ENCODE data around the gene LITAF.
"Not testable (repeated sequence)": the region's sequence is repeated elsewhere in the genome, so short reads cannot be mapped to it uniquely, and the experiment has no call there.

The LITAF gene

DNA sequence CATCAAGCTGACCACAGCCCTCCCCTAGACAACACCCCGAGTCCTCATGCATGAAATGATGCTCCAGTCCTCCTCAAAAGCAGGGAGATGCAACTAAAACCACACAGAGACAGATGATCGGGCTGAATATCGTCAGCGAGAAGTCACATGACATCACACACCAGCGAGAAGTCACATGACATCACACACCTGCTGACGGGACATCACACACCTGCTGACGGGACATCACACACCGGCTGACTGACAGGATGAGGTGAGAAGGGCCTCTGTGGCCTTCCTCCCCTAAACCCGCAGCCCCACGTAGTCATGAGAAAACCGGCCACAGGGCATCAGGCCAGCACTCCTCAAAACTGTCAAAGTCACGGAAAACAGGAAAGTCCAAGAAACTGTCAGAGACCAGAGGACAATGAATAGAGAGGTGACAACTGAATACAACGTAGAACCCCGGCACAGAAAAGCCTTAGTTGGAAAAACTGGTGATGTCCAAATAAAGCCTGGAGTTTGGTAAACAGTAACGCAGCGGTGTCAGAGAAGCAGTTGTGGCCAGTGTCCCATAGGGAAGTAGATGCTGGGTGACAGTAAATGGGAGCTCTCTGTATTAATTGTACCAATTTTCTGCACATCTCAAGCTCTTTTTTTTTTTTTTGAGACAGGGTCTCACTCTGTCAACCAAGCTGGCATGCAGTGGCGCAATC is 14.3 kb downstream of the LITAF start:
- DNase-seq (ENCODE audit: low read depth), result peak; percentile 19

DNA sequence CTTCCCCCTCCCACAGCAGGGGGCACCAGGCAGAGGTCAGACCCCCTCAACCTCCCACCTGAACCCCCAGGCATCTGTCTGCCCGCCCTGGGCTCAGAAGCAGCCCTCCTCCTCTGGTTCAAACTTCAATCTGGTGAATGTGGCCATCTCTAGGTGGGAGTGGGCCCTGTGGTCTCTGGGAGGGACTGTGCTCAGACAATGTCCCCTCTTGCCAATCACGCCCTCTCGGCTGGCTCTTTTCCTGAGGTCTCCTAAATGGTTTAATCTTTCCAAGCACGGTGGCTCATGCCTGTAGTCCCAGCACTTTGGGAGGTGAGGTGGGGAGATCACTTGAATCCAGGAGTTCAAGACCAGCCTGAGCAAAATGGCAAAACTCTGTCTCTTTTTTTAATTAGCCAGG is 15.2 kb downstream of the LITAF start:
- DNase-seq (ENCODE audit: low read depth), result no peak

DNA sequence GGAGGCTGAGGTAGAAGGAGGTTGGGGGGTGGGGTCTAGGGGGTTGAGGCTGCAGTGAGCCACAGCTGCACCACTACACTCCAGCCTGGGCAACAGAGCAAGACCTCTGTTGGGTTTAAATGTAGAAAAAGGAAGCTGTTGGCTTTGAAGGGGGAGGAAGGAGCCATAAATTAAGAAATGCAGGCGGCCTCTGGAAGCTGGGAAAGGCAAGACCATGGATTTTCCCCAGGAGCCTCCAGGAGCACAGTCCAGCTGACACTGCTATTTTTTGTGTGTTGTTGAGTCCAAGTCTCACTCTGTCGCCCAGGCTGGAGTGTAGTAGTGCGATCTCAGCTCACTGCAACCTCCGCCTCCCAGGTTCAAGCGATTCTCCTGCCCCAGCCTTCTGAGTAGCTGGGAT is 15.9 kb downstream of the LITAF start:
- DNase-seq (ENCODE audit: low read depth), result no peak

DNA sequence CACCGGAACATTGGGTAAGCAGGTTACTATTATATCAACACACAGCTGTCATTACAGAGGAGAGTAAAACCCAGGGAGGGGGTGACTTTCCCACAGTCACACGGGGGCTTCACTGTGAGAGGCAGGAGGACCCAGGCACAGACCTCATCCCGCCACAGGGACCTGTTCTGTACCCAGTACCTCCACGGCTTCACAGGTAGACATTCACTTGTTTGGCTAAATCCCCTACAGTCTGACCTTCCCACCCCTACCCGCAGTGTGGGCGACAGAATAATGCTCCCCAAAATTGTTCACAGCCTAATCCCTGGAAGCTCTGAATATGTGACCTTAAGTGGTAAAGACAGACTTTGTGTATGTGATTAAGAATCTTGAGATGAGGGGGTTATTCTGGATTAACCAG is 16.5 kb downstream of the LITAF start:
- DNase-seq (ENCODE audit: low read depth), result no peak

DNA sequence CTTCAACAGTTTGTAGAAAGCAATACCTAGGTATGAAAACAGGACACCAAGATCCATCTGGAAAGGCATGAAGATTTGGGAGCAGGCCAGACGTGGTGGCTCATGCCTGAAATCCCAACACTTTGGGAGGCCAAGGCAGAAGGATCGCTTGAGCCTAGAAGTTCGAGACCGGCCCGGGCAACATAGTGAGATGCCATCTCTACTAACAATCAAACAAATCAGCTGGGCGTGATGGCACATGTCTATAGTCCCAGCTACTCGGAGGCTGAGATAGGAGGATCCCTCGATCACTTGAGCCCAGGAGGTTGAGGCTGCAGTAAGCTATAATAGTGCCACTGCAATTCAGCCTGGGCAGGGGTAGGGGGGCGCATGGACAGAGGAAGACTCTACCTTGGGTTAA is 20.3 kb downstream of the LITAF start:
- DNase-seq (ENCODE audit: low read depth), result no peak

DNA sequence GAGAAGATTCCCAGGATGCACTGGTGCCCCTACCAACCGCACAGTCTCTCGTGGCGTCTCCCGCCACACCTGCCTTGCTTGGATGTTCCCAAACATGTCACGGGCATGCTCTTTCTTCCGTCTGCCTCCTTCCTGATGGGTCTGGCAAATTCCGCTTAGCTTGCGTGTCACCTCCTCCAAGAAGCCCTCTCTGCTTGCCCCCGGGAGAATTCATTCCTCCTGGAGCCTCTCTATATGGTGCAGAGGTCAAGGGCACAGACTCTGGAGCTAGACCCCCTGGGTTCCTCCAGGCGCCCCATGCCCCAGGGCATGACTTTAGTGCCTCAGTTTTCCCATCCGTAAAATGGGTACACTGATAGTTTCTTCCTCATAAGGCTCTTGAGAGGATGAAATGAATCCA is 21.1 kb downstream of the LITAF start:
- DNase-seq (ENCODE audit: low read depth), result no peak

DNA sequence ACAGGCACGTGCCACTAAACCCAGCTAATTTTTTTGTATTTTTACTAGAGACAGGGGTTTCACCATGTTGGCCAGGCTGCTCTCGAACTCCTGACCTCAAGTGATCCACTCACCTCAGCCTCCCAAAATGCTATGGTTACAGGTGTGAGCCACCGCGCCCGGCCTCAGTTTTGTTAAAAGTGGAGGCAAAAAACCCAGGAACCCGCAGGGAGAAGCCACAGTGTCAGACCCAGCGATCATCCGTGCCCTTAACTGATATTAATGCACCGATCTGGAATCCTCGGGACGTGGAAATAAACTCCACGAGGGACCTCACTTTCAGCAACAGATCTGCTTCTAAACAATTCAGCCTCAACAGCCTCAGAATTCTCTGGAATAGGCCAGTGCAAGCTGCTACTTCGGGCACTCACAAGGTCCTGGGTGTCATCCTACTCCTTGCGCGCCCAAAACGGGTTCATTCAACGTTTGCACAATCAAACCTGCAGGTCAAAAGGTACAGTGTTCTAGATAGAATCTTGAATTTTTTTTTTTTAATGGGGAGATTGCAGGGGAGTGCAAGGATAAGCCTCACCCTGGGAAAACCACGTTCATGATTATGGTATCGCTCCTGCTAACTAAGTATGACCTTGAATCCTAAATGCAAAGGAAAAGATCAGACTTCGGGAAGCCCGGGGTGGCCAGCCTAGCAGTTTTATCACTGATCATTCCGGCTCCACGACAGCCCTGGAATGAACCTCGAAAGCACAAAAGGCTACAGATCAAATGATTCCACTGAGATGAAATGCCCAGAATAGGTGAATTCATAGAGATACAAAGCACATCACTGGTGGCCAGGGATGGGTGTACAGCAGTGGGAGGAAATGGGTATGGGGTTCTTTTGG is 22.4 kb downstream of the LITAF start:
- no peak for DNase-seq (ENCODE audit: low read depth)

DNA sequence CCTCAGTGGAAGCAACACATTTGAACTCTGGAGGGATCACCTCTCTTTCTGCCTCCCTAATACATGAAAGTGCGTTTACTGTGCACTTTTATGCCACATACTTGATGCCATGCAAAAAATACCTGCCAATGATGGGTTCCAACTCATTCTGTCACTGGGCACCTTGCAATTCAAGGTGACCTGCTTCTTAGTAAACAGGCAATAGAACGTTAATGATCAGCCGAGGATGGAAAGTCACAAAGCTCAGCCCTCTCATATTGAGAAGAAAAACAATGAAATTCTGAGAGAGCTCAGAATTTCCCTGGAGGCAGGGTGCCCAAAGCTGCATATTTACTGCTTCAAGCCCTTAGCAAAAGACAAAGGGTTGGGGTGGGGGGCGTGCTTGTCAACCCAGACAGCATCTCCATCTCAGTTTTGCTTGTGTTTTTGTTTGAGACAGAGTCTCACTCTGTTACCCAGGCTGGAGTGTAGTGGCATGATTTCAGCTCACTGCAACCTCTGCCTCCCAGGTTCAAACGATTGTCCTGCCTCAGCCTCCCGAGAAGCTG is 23.2 kb downstream of the LITAF start:
- DNase-seq (ENCODE audit: low read depth), result no peak

DNA sequence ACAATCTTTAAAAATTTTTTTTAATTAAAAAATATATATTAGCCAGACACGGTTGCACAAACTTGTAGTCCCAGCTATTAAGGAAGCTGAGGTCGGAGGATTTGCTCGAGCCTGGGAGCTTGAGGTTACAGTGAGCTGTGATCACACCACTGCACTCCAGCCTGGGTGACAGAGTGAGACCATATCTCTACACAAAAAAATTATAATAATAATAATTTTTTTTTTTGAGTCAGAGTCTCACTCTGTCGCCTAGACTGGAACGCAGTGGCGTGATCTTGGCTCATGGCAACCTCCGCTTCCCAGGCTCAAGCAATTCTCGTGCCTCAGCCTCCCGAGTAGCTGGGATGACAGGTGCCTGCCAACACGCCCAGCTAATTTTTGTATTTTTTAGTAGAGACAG is 23.8 kb downstream of the LITAF start:
- no peak for DNase-seq (ENCODE audit: low read depth)

DNA sequence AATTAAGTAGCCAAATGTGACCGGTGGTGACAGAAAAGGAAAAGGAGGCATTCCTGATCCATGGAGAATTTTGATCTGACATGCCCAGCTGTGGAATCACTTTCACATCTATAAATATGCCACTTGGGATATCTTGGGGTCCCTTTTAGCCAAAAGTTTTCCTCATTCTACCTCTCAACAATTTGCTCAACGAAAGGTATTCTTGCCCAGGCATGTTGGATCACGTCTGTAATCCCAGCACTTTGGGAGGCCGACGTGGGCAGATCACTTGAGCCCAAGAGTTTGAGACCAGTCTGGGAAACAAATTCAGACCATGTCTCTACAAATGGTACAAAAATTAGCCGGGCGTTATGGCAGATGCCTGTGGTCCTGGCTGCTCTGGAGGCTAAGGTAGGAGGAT is 24.3 kb downstream of the LITAF start:
- no peak for DNase-seq (ENCODE audit: low read depth)

DNA sequence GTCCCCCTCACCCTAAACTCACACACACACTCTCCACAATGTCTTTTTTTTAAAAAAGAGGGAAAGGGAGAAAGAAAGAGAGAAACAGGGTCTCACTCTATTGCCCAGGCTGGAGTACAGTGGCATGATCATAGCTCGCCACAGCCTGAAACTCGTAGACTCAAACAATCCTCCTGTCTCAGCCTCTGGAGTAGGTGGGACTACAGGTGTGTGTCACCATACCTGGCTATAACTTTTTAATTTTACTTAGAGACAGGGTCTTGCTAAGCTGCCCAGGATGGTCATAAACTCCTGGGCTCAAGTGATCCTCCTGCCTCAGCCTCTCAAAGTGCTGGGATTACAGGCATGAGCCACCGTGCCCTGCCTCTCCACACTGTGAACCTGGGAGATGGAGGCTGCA is 24.9 kb downstream of the LITAF start:
- DNase-seq (ENCODE audit: low read depth), result no peak

DNA sequence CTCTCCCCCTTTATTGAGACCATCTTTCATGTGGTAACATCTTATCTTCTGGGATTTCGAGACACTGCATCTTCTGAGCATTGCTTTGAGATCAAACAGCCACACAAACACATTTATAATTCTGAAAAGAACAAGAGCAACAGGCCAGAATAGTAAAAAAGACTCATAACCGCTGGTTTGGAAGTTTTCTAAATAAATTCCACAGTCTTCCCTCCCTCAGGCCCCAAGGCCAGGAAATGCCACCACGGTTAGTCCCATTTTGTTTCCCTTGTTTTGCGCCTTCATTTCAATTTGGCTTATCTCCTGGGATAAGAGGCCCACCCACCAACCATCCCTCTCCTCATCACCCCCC is 25.3 kb downstream of the LITAF start:
- DNase-seq (ENCODE audit: low read depth), result no peak

DNA sequence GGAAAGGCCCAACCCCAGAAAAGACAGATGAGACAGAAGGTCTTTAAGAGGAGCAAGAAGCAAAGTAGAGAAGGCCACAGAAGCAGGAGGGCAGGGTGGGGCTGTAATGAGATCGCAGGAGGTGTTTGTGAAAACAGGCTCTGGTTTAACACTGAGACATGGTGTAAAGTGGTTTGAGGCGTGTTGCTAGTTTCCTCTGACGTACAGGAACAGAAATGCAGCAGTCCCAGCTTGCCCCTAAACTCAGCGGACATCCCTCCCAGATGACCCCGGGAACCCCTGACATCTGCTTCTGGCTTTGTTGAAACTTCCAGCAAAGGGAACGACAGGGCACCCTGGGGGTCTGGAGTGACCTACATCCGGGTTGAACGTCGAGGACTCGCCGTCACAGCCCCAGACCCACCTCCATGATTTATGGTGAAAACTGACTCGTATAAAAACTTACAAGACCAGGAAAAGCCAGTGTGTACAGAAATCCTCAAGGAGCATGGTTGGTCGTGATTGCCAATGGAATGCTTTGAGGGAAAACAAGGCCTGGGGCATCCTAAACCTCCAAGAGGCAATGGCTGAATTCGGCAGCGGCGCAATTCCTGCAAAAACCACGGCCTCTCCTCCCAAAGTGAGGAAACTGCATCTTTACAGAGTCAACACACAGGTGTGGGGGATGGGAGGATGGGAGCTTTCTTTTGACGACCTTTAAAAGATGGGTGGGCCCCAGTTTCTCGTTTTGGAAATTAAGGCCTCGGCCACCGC is 25.8 kb downstream of the LITAF start:
- peak; percentile 9 for DNase-seq (ENCODE audit: low read depth)

DNA sequence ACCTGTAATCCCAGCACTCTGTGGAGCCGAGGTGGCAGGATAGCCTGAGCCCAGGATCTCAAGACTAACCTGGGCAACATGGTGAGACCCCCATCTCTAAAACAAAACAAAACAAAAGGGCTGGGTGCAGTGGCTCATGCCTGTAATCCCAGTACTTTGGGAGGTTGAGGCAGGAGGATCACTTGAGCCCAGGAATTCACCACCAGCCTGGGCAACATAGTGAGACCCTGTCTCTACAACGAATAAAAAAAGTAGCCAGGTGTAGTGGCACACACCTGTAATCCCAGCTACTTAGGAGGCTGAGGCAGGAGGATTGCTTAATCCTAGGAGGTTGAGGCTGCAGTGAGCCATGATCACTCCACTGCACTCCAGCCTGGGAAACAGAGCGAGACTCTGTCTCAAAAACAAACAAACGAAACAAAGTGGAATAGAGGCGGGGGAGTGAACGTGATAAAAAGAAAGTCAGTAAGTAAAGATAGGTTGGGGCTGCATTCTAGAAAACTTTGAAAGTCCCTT is 28.4 kb downstream of the LITAF start:
- DNase-seq (ENCODE audit: low read depth), result not testable (repeated sequence)

DNA sequence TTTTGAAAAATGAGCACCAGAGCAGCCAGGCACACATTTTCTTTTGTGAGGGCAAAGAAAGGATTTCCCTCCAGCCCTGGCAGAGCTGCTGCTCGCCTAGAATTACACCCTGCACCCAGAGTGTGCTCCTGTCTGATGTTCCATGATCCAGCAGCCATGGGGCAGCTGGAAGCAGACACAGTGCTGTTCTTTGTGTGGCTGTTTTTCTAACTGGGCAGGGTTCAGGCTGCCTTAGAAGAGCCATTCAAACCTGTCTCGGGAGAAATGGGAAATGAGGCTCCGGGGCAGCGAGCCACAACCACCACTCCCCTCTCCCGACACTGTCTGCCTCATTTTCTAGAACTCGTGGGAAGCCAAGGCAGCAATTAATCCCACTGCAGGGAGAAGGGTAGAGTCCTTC is 28.9 kb downstream of the LITAF start:
- DNase-seq (ENCODE audit: low read depth), result no peak

DNA sequence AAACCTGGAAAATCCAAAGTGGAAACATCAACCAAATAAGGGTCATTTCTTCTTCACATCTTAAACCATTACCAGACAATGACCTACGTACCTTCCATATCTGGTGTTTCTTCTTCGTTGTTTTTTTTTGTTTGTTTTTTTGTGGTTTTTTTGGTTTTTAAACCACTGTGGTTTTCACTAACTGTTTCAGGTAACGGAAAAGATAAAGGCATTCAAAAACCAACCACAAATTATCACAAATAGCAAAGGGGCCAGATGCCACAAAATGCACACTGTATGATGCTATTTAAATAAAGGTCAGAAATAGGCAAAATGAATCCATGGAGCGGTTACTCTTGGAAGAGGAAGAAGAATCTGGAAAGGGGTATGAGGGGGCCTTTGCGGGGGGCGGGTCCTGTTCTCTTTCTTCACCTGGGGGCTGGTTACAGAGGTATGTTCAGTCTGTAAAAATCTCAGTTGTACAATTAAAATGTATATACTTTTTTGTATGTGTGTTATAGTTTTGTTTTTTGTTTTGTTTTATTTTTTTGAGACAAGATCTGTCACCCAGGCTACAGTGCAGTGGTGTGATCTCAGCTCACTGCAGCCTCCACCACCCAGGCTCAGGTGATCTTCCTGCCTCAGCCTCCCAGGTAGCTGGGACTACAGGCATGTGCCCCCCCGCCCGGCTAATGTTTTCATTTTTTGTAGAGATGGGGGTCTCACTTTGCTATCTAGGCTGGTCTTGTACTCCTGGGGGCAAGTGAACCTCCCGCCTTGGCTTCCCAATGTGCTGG is 29.6 kb downstream of the LITAF start:
- DNase-seq (ENCODE audit: low read depth), result no peak

DNA sequence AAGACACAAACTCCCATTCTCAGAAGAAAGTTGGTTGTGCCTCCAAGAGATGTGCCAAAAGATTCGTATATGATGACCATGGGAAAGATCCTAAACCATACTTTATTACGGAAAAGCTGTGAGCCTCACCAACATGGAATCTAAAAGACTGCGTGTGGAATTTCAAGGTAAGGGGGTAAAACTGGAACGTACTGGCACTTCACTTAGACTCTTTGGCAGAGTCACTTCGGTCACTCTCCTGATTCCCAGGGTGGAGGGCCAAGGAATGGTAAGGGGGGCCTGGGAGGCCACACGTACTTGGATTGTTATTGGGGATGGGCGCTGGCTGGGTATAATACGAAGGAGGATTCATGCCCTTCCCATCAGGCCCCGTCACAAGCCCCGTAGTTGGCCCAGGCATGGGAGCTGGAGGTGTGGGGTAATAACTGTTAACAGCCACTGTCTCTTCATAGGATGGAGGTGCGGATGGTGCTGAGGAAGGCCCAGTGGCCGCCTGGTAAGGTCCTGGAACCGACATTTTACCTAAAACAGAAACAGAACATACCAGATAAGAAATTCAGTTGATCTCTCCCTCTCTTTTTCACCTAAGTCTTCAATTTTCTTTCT is 30.4 kb downstream of the LITAF start:
- DNase-seq (ENCODE audit: low read depth), result no peak

DNA sequence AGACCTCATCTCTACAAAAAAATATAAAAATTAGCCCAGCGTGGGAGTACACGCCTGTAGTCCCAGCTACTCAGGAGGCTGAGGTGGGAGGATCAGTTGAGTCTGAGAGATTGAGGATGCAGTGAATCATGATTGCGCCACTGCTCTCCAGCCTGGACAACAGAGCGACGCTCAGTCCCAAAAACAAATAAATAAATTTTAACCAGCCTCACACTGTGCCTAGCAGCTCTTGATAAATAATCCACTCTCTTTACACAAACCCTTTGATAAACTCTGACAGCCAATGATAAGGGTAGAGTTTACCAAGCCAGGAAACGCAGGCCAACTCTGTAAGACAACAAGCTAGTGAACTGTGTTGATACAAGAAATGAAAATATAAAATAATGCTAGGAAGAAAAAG is 32.7 kb downstream of the LITAF start:
- DNase-seq (ENCODE audit: low read depth), result no peak

DNA sequence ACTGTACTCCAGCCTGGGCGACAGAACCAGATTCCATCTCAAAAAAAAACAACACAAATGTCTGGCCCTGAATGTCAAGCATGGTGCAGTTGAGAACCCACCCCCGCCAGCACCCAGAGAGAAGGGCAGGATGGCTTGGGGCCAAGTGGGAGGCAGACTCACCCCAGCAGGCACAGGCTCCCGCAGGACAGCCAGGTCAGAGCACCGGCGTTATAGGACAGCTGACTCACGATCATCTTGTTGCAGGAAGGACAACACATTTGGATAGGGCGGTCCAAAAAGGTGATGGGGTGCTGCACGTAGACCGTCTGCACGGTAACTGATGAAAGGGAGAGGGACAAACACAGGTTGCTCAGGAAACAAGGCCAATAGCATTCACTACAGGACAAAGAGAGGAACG is 33.3 kb downstream of the LITAF start:
- no peak for DNase-seq (ENCODE audit: low read depth)

DNA sequence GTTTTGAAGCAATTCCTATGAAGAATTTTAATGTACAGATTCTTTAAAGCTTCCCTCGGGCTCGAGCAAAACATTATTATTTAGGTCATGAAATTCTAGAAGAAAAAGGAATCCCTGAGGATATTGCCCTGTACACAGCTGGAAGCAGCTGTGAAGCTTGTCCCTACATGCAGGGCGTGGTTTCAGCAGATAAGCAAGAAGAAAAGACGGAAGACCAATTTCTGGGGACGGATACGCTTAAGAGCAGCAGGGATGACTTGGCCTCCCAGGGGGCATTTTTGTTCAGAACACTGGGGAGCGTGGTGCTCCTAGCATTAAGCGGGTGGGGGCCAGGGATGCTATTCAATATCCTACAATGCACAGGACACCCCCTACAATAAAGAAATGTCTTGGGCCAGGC is 34.3 kb downstream of the LITAF start:
- no peak for DNase-seq (ENCODE audit: low read depth)

DNA sequence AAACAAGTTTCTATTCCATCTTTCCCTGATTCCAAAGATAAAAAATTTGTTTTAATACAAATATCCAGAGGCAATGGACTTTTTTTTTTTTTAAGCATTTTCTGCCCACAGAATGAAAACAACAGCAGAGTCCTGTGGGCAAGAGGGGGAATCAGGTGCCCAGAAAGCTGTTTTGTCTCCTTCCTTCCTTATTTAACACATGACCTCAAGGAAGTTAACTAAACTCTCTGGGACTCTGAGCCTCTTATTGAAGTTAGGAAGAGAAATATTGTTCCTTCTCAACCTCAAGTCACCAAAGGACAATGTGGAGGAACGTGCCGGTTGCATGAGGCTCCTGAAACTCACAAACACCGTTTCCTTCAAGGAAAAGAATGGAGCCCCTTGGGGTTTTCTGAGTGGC is 34.9 kb downstream of the LITAF start:
- no peak for DNase-seq (ENCODE audit: low read depth)

Measured in activated T-helper 9 cell treated with anti-CD3 and anti-CD28 coated beads, Interleukin-2, amount 50 U/mL, for 16 hours (primary cell).